ENCODE results near the gene HSF4.

The HSF4 gene

DNA sequence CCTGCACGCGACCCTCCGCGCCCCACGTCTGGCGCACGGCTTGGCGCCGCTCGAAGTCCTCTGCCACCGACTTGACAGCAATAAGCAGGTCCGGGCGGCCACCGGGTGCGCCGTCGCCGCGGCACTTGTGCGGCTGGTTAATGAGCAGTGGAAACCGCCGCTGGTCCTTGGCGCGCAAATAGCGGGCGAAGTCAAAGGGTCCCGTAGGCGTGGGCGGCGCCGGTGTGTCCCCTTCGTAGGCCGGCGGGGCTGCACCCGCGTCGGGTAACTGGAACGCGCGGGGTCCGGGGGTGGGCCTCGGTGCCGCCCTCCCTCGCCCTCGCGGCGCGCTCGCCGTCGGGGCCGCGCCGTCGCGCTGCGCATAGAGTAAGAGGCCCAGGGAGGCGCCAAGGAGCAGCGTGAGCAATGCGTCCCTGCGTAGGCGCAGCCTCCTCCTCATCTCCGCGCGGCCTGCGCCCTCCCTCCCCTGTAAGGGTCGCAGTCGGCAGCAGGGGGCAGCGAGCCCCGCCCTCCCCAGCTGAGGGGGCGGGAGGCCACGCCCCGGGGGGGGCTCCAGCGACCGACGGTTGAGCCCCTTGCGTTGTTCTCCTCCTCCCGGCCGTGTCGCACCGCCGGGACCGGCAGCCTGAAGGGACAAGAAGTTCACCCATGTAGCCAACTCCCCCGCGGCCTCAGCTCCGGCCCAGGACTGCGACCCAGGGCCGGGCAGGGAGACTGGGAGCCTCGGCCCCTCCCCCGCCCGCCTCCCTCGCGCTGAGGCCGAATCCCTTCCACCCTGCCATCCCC, 14.3 kb upstream of the HSF4 start:
- peak; percentile 57 for DNase-seq

DNA sequence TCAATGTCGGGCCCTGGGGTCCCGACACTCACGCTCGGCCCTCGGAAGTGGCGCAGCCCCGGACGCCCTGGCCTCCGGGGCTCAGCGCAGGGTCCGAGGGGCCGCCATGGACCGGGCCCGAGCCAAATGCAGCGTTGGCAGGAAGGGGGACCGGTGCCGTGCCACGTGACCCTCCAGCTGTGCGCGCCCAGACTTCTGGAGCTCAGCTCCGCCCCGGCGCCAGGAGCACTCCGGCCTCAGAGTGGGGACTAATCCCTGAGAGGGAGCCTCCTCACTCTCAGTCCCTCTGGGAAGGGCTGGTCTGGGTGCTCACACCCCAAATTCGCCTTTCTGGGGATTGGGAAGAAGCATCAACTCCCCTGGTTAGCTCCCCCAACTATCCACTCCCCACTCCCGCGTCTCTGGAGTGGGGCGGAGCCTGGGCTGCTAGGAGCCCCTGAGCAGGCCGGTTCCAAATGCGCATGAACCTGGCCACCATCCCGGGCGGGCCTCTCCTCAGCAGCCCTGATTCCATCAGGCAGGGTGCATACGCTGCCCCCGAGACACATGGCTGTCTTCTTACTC, 13.6 kb upstream of the HSF4 start, which contains the start of gene B3GNT9:
Gene B3GNT9 (minus strand): TSS at position 166 of the 564 bp plus-strand sequence. CDS start 513 bp downstream, outside the sequence.
- peak; percentile 54 for DNase-seq

DNA sequence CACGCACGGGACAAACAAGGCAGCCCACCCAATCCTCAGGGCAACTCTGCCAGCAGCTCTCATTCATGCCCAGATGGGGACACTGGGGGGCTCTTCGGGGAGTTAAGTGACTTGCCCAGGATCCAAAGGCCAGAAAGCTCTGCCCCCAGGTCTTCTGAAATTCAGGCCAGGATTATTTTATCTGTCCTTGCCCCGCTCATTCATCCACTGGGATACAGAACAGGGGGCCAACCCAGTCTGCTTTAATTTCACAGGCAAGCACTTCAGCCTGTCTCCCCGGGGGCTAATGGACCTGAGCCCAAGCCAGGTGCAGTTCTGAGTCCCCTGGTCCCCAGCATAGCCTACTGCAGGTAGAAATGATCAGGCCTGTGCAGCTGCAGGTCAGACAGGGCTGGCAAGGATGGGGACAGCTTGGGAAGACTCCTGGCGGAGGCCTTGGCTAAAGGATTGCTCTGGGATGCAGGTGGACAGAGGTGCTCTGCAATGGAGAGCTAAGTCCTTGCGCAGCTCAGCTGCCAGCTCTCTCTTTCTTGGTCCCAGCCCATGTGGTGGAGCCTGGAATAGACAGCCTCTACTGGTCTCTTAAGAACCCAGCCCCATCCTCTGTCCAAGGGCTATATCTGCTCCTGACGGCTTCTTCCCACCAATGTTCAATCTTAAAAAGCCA, 13.0 kb upstream of the HSF4 start:
- no peak for DNase-seq

DNA sequence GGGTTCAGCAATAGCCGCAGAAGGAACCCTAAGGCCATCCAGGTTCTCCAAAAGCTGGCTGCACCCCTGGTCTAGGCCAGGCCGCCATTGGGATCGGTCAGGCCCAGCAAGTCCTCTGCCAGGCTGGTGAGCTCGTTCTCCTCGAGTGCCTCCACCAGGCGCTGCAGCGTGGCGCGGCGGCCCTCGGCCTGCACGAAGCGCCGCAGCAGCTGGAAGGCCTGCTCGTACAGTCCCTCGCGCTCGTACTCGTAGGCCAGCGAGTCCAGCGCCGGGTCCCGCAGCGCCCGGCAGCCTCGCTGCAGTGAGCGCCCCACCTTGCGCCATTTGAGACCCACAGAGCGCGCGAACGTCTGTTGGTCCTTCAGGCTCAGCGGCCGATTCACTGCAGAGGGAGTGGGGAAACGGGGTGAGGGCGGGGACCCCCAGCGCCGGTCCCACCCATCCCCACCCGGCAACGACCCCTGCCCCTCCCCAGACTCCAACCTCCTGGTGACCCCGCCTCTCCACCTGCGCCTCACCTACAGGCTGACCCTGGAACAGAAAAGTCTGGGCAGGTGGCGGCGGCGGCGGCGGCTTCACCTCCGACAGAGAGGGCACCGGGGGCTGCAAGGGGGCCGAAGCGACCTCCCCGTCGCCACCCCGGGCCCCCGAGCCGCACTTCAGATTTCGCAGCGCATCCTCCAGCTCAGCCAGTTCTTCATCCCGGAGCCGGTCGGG, 9.8 kb upstream of the HSF4 start:
- no peak for DNase-seq

DNA sequence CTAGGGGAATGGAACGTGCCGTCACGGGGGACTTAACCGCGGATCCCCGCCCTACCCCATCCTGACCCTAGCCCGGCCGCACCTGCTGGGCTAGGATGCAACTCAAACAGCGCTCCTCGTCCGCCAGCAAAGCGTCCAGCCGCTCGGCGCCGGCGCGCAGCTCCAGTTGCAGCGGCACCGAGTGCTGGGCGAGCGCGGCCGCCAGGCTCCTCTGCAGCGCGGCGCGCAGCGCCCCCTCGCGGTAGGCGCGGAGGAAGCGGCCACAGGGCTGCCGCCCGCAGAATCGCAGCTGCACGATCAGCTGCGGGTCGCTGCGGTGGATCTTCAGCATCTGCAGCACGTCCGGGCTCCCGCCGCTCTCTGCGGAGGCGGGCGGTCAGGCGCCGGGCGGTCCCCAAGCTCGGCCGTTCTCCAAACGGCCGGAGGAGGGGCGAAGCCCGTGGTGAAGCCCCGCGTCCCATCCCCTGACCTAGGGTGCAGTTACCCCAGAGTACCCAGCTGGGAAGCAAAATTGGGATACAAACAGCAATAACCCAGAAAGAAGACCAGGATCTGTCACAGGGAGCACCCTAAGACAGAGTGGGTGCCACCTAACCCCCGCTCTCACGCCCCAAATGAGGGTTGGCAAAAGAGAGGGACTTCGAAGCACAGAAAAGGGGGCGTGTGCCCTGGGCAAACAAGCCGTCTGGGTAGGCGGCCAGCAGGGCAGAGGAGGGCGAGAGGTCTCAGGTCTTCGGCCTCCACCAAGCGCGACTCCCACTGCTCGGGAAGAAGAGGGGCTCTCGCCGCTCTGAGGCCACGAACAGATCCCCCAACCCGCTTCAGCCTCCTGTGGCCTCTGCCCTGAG, 9.0 kb upstream of the HSF4 start:
- DNase-seq, result peak; percentile 89

DNA sequence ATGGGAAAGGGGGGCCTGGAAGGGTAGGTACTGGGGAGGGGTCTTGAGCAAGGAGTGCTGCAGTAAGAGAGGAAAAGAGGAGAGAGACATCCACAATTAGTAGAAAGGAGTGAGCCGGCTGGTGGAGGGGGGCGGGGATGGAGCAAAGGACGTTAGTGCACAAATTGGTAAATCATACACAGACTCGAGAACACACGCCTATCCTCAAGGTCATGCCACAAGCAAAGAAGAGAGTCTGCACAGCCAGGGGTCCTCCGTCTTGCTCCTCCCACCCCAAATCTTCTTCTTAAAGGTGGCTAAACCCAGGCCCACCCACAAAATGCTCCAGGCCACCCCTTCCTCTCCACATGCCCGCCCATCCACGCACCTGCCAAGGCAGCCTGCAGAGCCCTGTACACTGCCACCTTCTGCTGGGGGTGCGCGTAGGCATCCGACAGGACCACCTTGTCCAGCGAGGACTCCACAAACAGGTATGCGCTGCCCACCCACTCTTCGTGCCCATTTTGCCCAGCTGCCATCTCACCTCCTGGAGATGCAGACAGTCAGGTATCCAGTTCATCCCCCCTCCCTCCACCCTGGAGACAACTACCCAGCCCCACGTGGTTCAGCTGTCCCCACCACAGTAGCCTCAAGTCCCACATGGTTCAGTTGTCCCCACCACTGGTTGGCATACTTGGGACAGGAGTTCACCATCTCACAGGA, 8.3 kb upstream of the HSF4 start:
- no peak for DNase-seq

DNA sequence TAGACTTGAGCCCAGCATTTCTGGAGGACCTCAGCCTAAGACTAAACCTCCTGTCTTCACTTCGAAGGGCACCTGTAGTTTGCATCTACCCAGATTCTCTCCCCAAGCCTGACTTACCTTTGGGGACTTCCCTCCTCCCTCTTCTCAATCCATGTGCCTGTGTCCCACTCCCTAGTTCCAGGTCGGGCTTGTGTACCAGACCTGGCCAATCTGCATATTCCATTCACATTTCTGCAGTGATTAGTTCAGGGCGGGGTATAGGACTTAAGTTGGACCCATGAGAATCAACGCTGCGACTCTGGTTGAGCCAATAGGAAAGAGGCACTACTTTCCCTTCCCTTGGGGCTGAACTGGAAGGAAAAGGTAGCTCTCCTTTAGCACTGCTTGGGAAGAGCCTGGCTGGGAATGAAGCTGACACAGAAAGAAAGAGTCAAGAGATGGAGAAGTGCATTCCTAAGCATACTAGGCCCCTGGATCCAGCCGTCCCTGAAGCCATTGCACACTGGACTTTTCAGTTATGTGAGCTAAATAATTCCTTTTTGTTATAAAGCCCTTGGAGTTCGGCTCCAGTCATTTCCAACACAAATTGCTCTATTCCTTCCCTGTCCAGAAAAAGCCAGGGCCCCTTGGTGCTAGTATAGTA, 7.3 kb upstream of the HSF4 start:
- no peak for DNase-seq

DNA sequence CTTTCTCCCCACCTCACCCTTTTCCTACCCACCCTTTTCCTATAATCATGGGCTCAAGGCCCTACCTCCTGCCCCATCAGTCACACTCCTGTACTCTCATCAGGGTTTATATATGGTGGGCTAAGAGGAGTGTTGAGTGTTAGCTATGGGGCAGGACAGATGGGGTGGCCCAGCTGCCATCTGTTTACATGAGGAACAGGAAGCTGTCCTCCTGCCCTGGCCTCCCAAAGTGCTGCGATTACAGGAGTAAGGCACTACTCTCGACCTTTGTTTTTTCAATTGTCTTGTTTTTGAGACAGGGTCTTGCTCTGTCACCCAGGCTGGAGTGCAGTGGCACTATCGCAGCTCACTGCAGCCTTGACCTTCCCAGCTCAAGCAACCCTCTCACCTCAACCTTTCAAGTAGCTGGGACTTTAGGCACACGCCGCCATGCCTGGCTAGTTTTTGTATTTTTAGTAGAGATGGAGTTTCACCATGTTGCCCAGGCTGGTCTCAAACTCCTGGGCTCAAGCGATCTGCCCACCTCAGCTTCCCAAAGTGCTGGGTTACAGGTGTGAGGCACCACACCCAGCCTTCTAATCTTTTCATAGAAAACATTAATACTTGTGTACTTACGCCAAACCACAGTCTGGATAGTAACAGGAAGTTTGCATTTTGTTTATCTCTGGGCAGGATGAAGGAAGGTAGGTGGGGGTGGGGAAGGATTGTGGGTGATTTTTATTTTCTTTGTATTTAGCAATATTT, 6.5 kb upstream of the HSF4 start:
- DNase-seq, result no peak

DNA sequence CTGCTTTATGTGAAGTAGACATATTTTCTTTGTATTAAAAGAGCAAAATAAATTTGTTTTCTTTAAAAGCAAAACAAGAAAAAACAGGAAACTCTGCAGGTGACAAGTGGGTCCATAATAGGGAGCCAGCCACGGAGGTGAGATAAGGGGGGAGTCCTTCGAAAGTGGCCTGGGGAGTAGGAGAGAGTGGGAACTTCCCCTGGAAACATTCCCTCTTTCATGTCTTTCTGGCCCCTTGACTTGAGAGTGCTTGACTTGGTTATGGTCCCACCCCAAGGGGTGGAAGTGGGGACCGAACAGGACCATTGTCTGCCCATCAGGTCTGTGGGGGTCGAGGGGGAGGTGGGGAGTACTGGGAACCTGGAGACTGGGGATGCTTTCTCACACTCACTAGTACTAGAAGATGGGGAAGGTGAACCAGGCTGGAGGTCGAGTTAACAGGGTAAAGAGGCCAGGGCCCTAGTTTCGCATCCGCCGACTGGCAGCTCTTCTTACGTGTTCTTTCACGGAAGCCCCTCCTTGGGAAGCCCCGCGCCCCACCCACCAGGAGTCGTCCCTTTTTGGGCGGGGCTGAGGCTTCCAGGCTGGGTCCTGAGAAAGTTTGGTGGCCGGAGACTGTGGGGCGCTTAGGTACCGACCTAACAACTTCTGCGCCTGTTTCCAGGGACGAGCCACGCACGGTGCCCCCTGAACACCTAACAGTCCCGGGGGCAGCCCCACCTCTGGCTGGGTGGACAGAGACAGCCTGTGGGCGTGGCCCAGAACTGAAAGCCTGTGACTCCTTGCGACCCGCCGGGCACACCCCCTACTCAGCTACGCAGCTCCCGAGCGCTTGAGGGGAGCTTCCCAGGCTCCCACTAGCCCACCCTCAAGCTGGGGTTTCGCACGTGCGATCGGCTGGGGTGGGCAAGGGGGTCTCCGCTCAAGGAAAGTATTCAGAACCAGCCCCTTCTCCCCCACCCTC, 5.6 kb upstream of the HSF4 start:
- peak; percentile 92 for DNase-seq

DNA sequence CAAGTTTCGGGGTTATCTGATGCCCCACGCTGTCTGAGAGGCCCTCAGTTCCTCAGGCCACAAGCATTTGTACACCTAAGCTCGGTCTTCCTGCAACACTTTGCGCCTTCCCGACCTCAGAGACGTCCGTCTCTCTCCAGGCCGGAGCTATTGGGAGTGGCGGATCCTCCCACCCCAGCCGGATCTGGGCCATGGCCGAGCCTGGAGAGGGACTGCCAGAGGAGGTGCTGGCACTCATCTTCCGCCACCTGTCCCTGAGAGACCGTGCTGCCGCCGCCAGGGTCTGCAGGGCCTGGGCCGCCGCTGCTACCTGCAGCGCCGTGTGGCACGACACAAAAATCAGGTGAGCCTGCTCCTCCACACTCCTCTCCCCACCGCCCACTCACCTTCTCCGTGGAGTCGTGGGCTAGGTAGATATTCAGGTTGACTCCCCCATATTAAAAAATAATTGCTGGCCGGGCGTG, 2.9 kb upstream of the HSF4 start:
- DNase-seq, result no peak

DNA sequence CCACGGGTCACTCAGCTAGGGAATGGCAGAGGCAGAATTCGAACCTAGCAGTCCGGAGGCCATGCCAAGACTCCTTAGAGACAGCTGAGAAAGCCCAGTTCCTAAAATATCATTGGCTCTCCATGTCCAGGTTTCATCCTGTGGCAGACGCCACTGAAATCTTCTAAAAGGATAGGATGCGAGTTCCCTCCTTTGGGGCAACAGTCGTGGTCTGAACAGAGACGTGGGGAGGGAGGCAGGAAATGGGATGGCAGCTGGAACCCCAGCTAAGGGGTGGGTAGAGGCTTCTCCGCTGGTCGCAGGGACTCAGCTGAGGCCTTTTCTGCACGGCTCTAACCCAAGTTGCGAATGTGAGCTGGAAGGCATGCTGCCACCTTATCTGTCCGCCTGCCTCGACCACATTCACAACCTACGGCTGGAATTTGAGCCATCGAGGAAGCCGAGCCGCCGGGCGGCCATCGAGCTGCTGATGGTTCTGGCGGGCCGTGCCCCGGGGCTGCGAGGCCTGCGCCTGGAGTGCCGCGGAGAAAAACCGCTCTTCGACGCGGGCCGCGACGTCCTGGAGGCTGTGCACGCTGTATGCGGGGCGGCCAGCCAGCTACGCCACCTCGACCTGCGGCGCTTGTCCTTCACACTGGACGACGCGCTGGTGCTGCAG, 1.9 kb upstream of the HSF4 start:
- DNase-seq, result no peak

DNA sequence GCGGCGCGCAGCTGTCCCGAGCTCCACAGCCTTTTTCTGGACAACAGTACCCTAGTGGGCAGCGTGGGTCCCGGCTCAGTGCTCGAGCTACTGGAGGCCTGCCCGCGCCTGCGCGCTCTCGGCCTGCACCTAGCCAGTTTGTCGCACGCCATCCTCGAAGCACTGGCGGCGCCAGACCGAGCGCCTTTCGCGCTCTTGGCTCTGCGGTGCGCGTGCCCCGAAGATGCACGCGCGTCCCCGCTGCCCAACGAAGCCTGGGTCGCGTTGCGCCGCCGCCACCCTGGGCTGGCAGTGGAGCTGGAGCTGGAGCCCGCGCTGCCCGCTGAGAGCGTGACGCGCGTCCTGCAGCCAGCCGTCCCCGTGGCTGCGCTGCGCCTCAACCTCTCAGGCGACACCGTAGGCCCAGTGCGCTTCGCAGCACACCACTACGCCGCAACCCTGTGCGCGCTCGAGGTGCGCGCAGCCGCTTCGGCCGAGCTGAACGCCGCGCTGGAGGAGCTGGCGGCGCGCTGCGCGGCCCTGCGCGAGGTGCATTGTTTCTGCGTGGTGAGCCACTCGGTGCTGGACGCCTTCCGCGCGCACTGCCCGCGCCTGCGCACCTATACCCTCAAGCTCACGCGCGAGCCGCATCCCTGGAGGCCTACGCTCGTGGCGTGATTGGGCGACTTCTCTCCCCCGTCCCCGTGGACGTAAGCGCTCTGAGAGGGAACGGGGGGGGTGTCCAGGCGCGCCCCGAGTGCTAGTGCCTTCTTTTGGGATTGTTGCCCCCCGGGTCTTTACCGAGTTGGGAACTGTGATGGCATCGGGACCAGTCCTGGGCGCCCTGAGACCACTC, 1.2 kb upstream of the HSF4 start:
- DNase-seq, result peak; percentile 76

DNA sequence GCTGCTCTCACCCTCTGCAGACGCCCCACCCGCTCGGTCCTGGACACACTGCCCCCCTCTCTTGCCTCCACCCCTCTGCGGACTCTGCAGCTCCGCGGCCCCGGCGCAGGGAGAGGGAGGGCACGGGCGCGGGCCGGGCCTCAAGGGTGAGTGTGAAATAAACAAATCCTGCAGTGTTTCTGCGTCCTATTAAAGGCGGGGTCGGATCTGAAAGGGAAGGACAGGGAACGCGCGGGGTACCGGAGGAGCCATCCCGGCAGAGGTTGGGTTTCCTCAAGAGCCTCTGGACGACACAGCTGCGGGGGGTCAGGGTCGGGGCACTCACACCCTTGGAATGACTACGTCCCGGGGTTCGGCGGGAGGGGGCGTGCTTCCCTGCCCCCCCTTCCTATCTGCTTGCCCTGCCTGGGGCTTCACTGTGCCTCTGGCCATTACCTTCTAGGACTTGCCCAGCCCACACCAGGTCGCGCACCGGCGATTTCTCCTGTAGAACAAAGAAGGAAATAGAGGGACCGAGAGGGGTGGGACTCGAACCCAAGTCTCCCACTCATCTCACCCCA, 466 bp upstream of the HSF4 start:
- no peak for DNase-seq

DNA sequence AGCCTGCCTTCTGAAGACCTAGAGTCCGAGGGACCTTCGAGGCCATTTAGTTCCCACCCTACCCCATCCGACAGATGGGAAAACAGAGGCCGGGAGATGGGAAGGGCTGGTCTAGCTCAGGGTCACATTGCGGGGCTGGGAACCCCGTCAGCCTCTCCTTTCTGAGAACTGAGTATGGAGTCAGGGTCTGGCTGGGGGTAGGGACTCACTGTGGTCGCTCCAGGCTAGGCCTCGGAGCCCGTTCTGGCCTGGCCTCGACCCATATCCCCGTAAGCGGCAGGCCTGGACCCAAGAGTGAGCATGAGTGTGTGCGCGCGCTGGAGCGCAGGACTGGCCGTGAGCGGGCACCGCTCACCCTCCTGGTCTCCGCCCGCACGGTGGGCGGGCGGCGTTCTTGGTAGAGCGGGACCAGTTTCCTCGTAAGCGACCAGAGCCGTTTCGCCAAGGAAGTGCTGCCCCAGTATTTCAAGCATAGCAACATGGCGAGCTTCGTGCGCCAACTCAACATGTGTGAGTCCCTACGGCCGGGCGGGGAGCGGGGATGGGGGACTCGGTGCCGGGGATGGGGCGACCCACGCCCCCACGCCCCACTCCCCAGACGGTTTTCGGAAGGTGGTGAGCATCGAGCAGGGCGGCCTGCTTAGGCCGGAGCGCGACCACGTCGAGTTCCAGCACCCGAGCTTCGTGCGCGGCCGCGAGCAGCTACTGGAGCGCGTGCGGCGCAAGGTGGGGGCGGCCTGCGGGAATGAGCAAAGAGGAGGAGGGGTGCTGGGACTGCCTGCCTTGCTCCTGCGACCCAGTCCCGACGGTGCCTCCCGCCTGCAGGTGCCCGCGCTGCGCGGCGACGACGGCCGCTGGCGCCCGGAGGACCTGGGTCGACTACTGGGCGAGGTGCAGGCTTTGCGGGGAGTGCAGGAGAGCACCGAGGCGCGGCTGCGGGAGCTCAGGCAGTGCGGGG, 855 bp downstream of the HSF4 start:
- no peak for DNase-seq

DNA sequence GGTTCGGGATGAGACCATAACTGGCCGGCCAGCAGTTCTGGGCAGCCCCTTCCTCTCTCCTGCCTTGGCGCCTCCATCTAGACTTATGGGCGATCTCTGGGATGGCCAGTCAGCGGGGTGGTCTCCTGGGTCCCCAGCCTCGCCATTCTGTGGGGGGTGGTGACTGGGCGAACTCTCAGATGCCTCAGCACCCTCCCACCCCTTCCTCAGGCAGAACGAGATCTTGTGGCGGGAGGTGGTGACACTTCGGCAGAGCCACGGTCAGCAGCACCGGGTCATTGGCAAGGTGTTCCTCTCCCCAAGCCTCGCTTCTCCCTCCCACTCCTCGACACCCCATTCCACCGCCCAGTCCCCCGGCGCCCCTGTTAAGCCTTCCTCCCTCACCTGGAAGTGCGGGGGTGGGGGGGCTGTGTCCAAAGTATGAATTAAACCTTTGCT, 1.6 kb downstream of the HSF4 start:
- no peak for DNase-seq

DNA sequence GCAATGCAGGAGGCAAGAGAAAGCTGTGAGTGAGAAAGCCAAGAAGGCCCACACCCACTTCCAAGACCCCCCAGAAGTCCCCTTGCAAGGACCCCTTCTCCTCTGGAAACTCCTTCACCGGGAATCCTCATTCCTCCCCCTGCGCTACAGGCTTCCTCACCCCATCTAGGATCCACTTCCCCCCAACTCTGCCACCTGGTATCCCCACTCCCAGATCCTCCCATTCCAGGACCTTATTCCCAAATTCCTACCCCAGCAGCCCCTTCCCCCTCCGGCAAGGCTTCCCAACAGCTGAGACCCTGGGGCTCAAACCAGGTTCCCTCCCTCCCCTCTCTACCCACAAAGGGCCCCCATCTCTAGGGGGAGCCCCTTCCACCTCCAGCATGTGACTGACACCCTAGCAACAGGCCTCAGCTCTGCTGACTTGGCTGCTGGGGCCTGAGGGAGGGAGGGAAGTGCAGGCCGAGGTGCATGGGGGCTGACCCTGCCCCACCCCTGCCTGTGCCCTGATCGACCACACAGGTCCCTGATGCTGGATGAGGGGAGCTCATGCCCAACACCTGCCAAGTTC, 2.1 kb downstream of the HSF4 start:
- no peak for DNase-seq
